GM12864 (cell line): ENCODE results near the gene ZFP36L2.

Experiments used
- DNase-seq: peaks from one replicate; pipeline ENCODE4 v3.0.0-alpha.2; 2011; ENCODE audit warnings: low read depth
- H3K4me3 ChIP-seq: 2 replicates; pipeline ENCODE4 v1.5.1; 2011; ENCODE audit warnings: mild to moderate bottlenecking, low read depth, low read length, control low read depth
- TF ChIP-seq, protein P1 (sequence below): IDR thresholded peaks from 2 replicates; pipeline ENCODE4 v1.5.1; 2011; ENCODE audit warnings: low read depth, mild to moderate bottlenecking, moderate library complexity, low read length, control low read depth, inconsistent platforms; ENCODE audit errors: missing control alignments

Gene ZFP36L2

GRCh38 chr2:43218702-43219382, 7.6 kb downstream of the ZFP36L2 start:
- TF ChIP-seq, protein P1, sequence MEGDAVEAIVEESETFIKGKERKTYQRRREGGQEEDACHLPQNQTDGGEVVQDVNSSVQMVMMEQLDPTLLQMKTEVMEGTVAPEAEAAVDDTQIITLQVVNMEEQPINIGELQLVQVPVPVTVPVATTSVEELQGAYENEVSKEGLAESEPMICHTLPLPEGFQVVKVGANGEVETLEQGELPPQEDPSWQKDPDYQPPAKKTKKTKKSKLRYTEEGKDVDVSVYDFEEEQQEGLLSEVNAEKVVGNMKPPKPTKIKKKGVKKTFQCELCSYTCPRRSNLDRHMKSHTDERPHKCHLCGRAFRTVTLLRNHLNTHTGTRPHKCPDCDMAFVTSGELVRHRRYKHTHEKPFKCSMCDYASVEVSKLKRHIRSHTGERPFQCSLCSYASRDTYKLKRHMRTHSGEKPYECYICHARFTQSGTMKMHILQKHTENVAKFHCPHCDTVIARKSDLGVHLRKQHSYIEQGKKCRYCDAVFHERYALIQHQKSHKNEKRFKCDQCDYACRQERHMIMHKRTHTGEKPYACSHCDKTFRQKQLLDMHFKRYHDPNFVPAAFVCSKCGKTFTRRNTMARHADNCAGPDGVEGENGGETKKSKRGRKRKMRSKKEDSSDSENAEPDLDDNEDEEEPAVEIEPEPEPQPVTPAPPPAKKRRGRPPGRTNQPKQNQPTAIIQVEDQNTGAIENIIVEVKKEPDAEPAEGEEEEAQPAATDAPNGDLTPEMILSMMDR: no peak
- peak overlapping the region; percentile 55 for H3K4me3 ChIP-seq
- DNase-seq: peak; percentile 83

GRCh38 chr2:43218155-43218701, 8.2 kb downstream of the ZFP36L2 start:
- TF ChIP-seq, protein P1: no peak
- peak overlapping the region; percentile 12; the same call in 1 of the 2 replicates for H3K4me3 ChIP-seq
- DNase-seq: no peak

DNA sequence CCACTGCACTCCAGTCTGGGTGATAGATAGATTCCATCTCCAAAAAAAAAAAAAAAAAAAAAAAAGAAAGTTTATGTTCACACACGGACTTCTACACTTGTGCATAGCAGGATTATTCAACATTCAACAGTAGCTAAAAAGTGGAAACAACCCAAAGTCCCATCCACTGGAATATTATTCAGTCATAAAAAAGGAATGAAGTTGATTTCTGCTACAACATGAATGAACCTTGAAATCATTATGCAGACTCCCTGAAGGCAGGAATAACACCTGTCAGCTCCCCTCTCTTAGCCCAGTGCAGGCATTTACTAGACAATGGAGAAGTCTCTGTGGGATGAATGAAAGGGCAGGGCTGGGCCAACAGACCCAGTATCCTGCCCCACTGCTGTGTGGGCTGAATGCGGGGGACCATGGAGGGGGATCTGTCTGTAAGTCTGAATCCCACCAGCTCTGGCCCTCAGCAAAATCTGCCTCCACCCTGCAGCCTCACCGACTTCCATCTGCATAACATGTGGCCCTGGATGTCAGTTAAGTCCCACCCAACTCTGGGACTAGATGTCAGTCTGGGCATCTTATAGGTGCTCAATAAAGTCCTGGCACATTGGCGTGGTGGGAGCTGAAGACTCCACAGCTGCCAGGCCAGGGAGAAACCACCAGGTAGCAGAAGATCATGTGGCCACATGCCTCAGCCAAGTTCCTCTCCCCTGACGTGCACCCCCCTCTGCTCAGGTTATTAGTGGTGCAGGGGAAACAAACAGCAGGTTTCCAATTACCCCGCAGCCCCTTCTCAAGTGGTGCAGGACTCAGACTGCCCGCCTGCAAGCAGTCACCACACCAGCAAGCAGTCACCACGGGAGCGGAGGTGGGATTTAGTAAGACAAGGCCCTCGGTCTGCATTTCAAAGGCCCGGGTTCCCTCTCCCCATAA, 8.9 kb downstream of the ZFP36L2 start:
- no peak overlapping the region for H3K4me3 ChIP-seq
- no peak for DNase-seq
- TF ChIP-seq, protein P1: no peak

GRCh38 chr2:43216629-43217028, 9.8 kb downstream of the ZFP36L2 start:
- no peak for DNase-seq
- TF ChIP-seq, protein P1: no peak
- H3K4me3 ChIP-seq: no peak overlapping the region

DNA sequence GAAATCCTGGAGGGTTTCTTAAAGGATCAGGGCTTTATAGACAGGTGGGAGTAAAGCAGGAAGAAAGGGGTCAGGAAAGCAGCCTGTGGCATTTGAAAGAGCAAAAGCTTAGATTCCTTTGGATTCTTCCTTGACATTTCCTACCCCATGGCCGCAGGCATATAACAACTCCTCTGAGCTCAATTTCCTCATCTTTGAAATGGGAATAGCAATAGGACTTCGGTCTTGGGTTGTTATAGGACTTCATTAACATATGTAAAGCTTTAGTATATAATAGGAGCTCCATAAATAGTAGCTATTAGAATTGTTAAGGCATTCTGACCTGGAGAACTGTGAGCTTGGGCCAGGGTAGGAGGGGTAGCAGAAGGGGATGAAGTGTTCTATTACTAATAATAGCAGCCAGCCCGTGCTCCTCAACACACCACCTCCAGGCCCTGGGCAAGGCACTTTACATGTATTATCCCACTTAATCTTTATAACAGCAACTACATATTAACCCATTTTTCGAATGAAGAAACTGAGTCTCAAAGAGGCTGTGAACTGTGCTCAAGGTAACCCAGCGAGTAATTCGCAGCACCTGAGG, 10.6 kb downstream of the ZFP36L2 start:
- TF ChIP-seq, protein P1: no peak
- no peak for DNase-seq
- no peak overlapping the region for H3K4me3 ChIP-seq

DNA sequence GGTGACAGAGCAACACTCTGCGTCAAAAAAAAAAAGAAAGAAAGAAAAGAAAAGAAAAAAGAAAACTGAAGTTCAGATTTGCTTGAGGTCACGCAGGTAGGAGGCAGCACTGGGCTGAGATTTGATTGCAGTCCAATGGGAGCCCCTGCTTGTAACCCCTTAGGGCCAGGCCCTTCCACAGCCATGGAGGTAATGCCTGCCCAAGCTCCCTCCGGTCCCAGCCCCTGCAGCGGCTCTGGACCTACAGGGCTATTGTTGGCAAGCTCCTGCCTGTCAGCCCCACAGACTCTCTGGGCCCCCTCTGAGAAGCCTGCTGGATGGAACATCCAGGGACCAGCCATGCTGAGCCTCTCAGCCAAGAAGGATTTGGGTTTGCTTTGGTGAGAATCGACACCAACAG, 12.2 kb downstream of the ZFP36L2 start:
- DNase-seq: no peak
- TF ChIP-seq, protein P1: no peak
- H3K4me3 ChIP-seq: no peak overlapping the region
